HG03045 (cell line): Measurements from ENCODE around the gene IL10RA.
"Not testable (repeated sequence)": the region's sequence is repeated elsewhere in the genome, so short reads cannot be mapped to it uniquely, and the experiment has no call there.

Experiments used
- ATAC-seq: cut with Tn5 transposase; IDR thresholded peaks from one replicate; pipeline ENCODE4 v1.9.1; 2021; ENCODE audit warnings: mild to moderate bottlenecking, moderate library complexity; ENCODE audit not compliant: unreplicated experiment

IL10RA gene

GRCh38 chr11:117961896-117962295, 24.3 kb upstream of the IL10RA start:
- no peak for ATAC-seq

GRCh38 chr11:117962826-117963225, 23.4 kb upstream of the IL10RA start:
- ATAC-seq: no peak

- no peak for ATAC-seq
Measured at GRCh38 chr11:117966908-117967307, 19.3 kb upstream of the IL10RA start.

DNA sequence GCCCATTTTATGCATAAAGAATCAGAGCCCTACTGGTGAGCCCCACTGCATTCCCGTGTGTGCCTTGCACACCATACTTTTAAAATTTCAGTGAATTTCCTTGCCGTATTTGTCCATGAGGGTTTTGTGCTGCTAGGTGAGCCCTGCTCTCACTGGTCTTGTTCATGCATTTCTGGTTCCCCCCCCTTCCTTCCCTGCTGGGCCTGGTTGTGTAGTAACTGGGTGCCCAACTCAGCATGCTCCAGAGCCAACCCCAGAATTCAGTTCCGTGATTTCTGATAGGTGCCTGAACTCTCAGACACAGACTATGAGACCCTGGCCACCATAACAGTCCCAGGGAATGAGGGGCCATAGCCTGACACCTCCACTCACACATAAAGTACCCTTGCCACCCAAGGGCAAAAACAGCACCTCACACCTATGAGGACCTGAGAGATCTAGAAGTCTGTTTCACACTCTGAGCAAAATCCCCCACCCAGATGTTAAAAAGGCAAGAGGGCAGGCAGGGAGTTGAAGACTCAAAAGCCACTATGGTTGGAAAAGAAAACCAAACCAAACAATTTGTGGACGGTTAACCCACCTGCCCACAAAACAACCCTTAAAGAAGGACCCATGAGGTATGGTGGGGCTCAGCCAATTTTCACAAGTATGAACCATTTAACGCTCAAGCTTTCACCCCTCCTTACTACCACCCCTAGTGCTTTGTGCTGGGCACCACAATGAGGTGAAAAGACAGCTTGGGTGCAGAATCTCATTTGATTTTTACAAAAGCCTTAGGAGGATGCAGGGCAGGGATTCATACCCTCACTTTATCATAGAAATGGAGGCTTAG, 16.8 kb upstream of the IL10RA start:
- no peak for ATAC-seq

- ATAC-seq: no peak
Measured at GRCh38 chr11:117970400-117971024, 15.7 kb upstream of the IL10RA start.

DNA sequence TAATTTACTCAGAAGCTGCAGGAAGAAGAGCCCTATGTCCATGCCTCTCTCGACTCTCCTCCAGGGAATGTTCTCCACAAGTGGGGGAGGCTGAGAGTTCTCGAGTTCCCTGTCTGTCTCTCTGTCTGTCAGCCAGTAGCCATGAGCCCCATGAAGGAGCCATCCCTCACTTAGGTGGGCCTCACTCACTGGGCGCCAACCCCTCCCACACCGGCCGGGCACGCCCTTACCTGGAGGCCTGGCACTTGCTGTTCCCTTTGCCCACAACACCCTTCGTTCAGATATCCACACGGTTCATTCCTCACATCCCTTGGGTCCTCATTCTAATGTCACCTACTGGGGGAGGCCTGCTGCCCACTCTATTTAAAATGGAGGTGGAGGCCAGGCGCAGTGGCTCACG, 14.2 kb upstream of the IL10RA start:
- ATAC-seq: no peak

DNA sequence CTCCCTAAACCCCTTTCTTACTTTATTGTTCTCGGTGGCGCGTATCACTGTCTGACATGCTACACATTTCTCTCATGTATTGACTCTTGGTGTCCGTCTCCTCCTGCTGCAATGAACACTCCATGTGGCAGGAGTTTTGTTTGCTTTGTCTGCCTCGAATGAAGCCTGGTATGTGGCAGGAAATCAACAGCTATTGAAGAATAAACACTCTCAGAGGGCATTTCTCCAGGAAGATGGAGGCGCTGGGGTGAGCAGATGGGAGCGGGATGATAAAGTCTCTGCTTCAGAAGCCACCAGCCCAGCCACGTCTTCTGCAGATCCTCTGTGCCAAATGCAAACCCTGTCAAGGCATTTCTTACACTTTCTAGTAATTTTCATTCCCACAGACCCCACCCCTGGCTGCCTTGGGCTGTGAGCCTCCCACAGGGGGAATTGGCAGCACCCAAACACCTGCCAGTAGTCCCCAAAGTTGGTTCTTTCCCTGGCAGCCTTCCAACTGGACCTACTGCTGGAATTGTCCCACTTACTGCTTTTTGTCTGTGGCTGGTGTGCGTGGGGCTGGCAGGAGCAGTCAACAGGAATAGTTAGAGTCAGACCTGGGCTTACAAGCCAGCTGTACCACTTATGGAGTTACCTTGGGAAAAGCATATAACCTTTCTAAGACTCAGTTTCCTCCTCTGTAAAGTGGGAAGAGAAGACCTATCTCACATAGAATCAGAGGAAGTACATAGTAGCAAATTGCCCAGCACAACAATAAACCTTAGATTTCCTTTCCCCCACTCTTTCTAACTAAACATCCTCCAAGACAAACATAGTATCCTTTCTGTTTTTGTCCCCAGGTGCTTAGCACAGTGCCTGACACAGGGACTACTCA, 13.3 kb upstream of the IL10RA start:
- no peak for ATAC-seq

- ATAC-seq: no peak
Measured at GRCh38 chr11:117973503-117973860, 12.7 kb upstream of the IL10RA start.

- no peak for ATAC-seq
Measured at GRCh38 chr11:117976445-117976844, 9.7 kb upstream of the IL10RA start.

DNA sequence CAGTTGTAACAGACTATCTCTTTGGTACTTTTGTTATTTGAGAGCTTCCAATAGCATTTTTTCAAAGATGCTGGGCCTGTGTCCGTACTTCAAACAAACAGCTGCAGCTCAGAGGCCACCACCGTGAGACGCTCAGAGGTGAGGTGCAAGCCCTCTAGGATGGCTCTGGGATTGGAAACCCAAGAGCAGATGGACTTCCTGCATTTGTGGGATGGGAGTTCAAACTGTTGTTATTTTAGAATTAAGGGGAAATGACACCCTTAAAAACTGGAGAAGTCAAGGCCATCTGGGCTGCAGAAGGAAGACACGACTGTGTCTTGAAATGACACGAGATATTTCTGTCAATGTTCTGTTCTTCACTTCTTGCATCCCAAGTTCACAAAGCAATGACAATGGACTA, 9.2 kb upstream of the IL10RA start:
- ATAC-seq: no peak

GRCh38 chr11:117977612-117978264, 8.5 kb upstream of the IL10RA start:
- ATAC-seq: not testable (repeated sequence)

GRCh38 chr11:117978291-117978910, 7.8 kb upstream of the IL10RA start:
- ATAC-seq: not testable (repeated sequence)

- ATAC-seq: no peak
Measured at GRCh38 chr11:117978991-117979390, 7.2 kb upstream of the IL10RA start.

DNA sequence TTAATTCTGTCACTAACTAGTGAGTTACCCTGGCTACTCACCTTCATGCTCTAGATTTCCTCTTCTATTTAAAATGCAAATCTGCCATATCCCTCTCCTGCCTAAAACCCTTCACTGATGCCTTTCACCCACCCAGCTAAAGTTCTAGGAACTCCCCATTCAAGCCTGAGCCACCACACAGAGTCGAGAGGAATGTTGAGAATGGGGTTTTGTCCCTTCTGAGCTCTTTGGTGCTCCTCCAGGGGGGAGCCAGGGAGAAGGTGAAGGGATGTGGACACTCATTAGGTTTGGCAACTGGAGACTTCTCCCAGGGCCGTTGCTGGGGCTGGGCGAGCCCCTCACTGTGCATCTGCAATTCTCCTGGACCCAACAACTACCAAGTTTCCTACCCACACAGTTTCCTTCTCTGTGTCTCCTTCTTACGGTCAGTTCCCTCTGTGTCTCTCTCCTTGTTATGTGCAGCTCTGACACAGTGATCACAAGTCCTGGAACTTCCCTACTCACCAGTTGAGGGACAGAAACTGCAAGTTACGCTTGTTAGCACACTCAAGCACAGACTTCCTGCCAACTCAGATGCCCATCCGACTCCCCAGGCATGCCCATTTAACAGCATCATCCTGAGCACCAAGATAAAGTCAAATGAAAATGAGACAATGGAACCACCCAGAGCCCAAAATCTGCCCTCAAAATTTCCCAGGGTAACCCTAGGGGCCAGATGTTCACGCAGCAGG, 6.5 kb upstream of the IL10RA start:
- peak; percentile 79 for ATAC-seq

- no peak for ATAC-seq
Measured at GRCh38 chr11:117980280-117980679, 5.9 kb upstream of the IL10RA start.

- ATAC-seq: no peak
Measured at GRCh38 chr11:117980720-117981119, 5.5 kb upstream of the IL10RA start.

DNA sequence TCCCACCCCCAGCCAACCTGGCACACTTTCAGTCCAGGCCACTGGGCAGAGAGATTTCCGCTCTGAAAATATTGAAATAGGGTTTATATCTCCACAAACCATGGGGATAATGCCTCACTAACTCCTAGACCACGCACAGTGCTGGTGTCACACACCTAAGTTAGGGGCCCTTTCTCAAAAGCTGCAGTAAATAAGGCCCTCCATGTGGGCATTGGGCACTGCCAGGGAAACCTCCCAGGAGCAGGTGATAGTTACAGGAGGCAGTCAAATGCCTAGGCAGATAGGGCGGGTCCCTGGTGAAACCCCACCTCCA, 3.1 kb upstream of the IL10RA start:
- no peak for ATAC-seq

- ATAC-seq: no peak
Measured at GRCh38 chr11:117984476-117984875, 1.7 kb upstream of the IL10RA start.

DNA sequence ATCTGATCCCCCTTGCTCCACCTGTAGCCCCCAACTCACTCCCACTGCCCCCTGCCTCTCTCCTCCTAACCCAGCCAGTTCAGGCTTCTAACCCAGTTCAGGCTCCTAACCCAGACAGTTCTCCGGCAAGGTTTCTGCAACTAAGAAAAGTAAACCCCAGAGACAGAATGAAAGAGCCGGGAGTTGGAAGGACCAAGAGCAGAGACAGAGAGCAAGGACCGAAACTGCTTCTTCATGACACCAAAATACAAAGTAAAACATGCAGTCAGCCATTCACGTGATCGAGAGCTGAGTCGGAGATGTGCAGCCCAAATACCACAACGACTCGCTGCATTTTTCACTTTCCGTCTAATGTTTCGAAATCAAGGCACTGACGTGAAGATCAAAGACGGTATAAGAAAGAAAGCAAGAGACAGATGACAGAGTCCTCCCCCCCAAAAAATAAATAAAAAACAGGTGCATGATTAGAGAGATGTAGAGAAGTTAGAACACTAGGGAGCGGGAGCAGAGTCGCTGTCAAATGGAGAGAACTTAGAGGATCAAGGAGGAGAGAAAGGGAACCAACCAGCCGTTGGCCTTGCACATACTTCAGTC, 884 bp downstream of the IL10RA start:
- peak; percentile 41 for ATAC-seq
